ENCODE data around the gene PLA2G4E. TPM values are rescaled to one million over a fixed set of nuclear protein-coding genes. Genes with fewer than 3 reads are reported as not detected.

Gene PLA2G4E
- polyA plus RNA-seq (2013, experiment 1 of 2), result not detected
- not detected for polyA plus RNA-seq (2013, experiment 2 of 2)

DNA sequence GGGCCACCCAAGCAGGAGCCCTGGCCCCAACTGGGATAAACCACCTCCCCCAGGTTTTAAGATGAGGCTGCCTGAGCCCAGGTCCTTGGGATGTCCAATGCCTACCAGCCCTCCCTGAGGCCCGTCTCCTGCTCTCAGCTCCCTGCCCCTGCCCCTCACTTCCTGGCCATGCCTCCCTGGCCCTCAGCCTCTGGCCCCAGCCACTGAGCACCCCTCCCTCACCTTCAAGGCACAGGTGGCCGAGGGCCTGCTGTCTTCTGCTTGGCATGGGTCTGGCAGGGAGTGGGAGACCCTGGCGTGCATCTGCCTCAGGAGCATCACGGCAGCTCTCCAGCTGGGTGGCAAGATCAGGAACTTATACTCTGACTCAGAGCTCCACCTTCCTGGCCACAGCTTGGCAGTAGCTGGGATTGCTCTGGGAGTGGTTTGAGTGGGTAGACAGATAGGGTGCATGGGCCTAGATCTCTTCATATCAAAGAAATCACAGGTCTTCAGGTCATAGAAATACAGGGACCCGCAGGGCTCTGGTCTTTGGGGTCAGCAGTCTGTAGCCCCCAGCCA, at the start of gene PLA2G4E:
Gene PLA2G4E (minus strand): TSS at position 330 of the 561 bp plus-strand sequence. CDS start 12 bp downstream, at position 318.
- 81% methylated on average over 5 of the region's 5 CpGs for WGBS
- Histone ChIP-seq H3K18ac (ENCODE audit: low read depth in 1 of 2, low read length in 2 of 2) (no peak within 1 kb of the TSS), H3K4ac (ENCODE audit: low read depth in 1 of 2, low read length in 2 of 2) (no peak within 1 kb of the TSS), H2BK15ac (ENCODE audit: low read depth, poor library complexity, severe bottlenecking) (no peak within 1 kb of the TSS), H3K9ac (ENCODE audit: low read length) (no peak within 1 kb of the TSS), H2BK120ac (ENCODE audit: low read depth, low read length) (no peak within 1 kb of the TSS), H4K8ac (ENCODE audit: low read length) (no peak within 1 kb of the TSS), H3K4me1 (ENCODE audit: control insufficient read depth, insufficient read depth, low read depth, low read length) (no peaks in the 10 kb centered on the region), H2AFZ (ENCODE audit: low read depth, low read length) (no peak within 1 kb of the TSS), H3K9me3 (ENCODE audit: control insufficient read depth, low read length) (peaks cover 11% of the 10 kb centered on the region), H3K27ac (ENCODE audit: low read length, poor library complexity, severe bottlenecking) (no peak within 1 kb of the TSS), H3K27me3 (ENCODE audit: control insufficient read depth in 1 of 2, insufficient read depth in 1 of 2, low read length in 2 of 2) (peaks cover 42 to 55% of the 10 kb centered on the region in 2 experiments), H4K91ac (ENCODE audit: low read length) (no peak within 1 kb of the TSS), H3K23ac (ENCODE audit: low read length in 2 of 2) (no peak within 1 kb of the TSS), H3K4me2 (ENCODE audit: low read length, poor library complexity, severe bottlenecking) (no peak within 1 kb of the TSS), H2BK12ac (ENCODE audit: low read length in 2 of 2) (no peak within 1 kb of the TSS), H2AK5ac (ENCODE audit: low read length, severe bottlenecking) (no peak within 1 kb of the TSS), H3K14ac (ENCODE audit: low read length in 2 of 2) (no peak within 1 kb of the TSS), H3K79me1 (replicated peaks; ENCODE audit: low read length, poor library complexity, severe bottlenecking) (no peaks in the 10 kb centered on the region), H3K4me3 (ENCODE audit: insufficient read depth in 1 of 2, low read depth in 1 of 2, low read length in 2 of 2) (no peak within 1 kb of the TSS), H2BK5ac (ENCODE audit: low read depth, low read length, poor library complexity, severe bottlenecking) (no peak within 1 kb of the TSS), H3K36me3 (ENCODE audit: control insufficient read depth in 1 of 2, insufficient read depth in 2 of 2, low read depth in 1 of 2, low read length in 2 of 2) (no peaks in the 10 kb centered on the region)
- no peak for DNase-seq

GRCh38 chr15:42070279-42070975, 49.6 kb upstream of the PLA2G4E start:
- H3K9me3 ChIP-seq (ENCODE audit: control insufficient read depth, low read length), result peaks cover 9% of the 10 kb centered on the region
- H3K36me3 ChIP-seq (ENCODE audit: control insufficient read depth in 1 of 2, insufficient read depth in 2 of 2, low read depth in 1 of 2, low read length in 2 of 2), result no peaks in the 10 kb centered on the region
- no peak overlapping the region for H2BK15ac ChIP-seq (ENCODE audit: low read depth, poor library complexity, severe bottlenecking)
- no peak overlapping the region for H3K4me2 ChIP-seq (ENCODE audit: low read length, poor library complexity, severe bottlenecking)
- no peak overlapping the region for H2BK12ac ChIP-seq (ENCODE audit: low read length in 2 of 2)
- 79% methylated on average over 8 of the region's 16 CpGs for WGBS
- no peak overlapping the region for H2AK5ac ChIP-seq (ENCODE audit: low read length, severe bottlenecking)
- no peak overlapping the region for H2BK120ac ChIP-seq (ENCODE audit: low read depth, low read length)
- no peaks in the 10 kb centered on the region for H3K4me1 ChIP-seq (ENCODE audit: control insufficient read depth, insufficient read depth, low read depth, low read length)
- H4K91ac ChIP-seq (ENCODE audit: low read length), result no peak overlapping the region
- H3K27ac ChIP-seq (ENCODE audit: low read length, poor library complexity, severe bottlenecking), result no peak overlapping the region
- no peak overlapping the region for H3K4ac ChIP-seq (ENCODE audit: low read depth in 1 of 2, low read length in 2 of 2)
- peaks cover 34 to 51% of the 10 kb centered on the region in 2 experiments for H3K27me3 ChIP-seq (ENCODE audit: control insufficient read depth in 1 of 2, insufficient read depth in 1 of 2, low read length in 2 of 2)
- H3K23ac ChIP-seq (ENCODE audit: low read length in 2 of 2), result no peak overlapping the region
- H4K8ac ChIP-seq (ENCODE audit: low read length), result no peak overlapping the region
- H2BK5ac ChIP-seq (ENCODE audit: low read depth, low read length, poor library complexity, severe bottlenecking), result no peak overlapping the region
- no peak overlapping the region for H3K9ac ChIP-seq (ENCODE audit: low read length)
- no peak overlapping the region for H3K4me3 ChIP-seq (ENCODE audit: insufficient read depth in 1 of 2, low read depth in 1 of 2, low read length in 2 of 2)
- H2AFZ ChIP-seq (ENCODE audit: low read depth, low read length), result no peak overlapping the region
- H3K18ac ChIP-seq (ENCODE audit: low read depth in 1 of 2, low read length in 2 of 2), result no peak overlapping the region
- no peak overlapping the region for H3K14ac ChIP-seq (ENCODE audit: low read length in 2 of 2)
- no peaks in the 10 kb centered on the region for H3K79me1 ChIP-seq (replicated peaks; ENCODE audit: low read length, poor library complexity, severe bottlenecking)
- no peak for DNase-seq

- H3K9ac ChIP-seq (ENCODE audit: low read length), result no peak overlapping the region
- no peak overlapping the region for H3K14ac ChIP-seq (ENCODE audit: low read length in 2 of 2)
- no peak overlapping the region for H2BK5ac ChIP-seq (ENCODE audit: low read depth, low read length, poor library complexity, severe bottlenecking)
- H3K27ac ChIP-seq (ENCODE audit: low read length, poor library complexity, severe bottlenecking), result no peak overlapping the region
- DNase-seq, result no peak
- H3K36me3 ChIP-seq (ENCODE audit: control insufficient read depth in 1 of 2, insufficient read depth in 2 of 2, low read depth in 1 of 2, low read length in 2 of 2), result no peaks in the 10 kb centered on the region
- H2AFZ ChIP-seq (ENCODE audit: low read depth, low read length), result no peak overlapping the region
- no peak overlapping the region for H2AK5ac ChIP-seq (ENCODE audit: low read length, severe bottlenecking)
- H2BK15ac ChIP-seq (ENCODE audit: low read depth, poor library complexity, severe bottlenecking), result no peak overlapping the region
- no peak overlapping the region for H4K8ac ChIP-seq (ENCODE audit: low read length)
- no peaks in the 10 kb centered on the region for H3K4me1 ChIP-seq (ENCODE audit: control insufficient read depth, insufficient read depth, low read depth, low read length)
- H3K4me3 ChIP-seq (ENCODE audit: insufficient read depth in 1 of 2, low read depth in 1 of 2, low read length in 2 of 2), result no peak overlapping the region
- no peak overlapping the region for H3K4me2 ChIP-seq (ENCODE audit: low read length, poor library complexity, severe bottlenecking)
- H3K4ac ChIP-seq (ENCODE audit: low read depth in 1 of 2, low read length in 2 of 2), result no peak overlapping the region
- H4K91ac ChIP-seq (ENCODE audit: low read length), result no peak overlapping the region
- H3K18ac ChIP-seq (ENCODE audit: low read depth in 1 of 2, low read length in 2 of 2), result no peak overlapping the region
- no peak overlapping the region for H2BK12ac ChIP-seq (ENCODE audit: low read length in 2 of 2)
- H3K27me3 ChIP-seq (ENCODE audit: control insufficient read depth in 1 of 2, insufficient read depth in 1 of 2, low read length in 2 of 2), result peaks cover 37 to 58% of the 10 kb centered on the region in 2 experiments
- H3K23ac ChIP-seq (ENCODE audit: low read length in 2 of 2), result no peak overlapping the region
- 82% methylated on average over 17 of the region's 17 CpGs for WGBS
- H3K9me3 ChIP-seq (ENCODE audit: control insufficient read depth, low read length), result peaks cover 9% of the 10 kb centered on the region
- H2BK120ac ChIP-seq (ENCODE audit: low read depth, low read length), result no peak overlapping the region
- no peaks in the 10 kb centered on the region for H3K79me1 ChIP-seq (replicated peaks; ENCODE audit: low read length, poor library complexity, severe bottlenecking)
Measured at GRCh38 chr15:42069496-42070278, 48.8 kb upstream of the PLA2G4E start.

DNA sequence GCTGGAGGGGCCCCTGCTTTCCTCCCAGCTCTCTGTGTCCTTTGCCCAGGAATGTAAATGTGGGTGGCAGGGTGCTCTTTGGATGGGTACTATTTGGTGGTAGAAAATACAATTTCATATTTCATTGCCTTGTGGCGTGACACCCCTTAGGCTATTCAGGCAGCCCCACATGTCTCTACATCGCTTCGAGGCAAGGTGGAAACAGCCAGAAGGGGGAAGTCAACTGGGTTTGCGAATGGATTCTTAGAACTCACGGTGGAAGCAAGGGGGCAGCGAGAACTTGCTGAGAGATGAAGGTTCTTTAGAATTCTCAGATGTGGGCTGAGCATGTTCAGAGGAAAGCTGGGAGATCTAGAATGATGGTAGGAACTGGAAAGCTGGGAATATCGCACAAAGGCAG, 48.2 kb upstream of the PLA2G4E start:
- peaks cover 34 to 61% of the 10 kb centered on the region in 2 experiments for H3K27me3 ChIP-seq (ENCODE audit: control insufficient read depth in 1 of 2, insufficient read depth in 1 of 2, low read length in 2 of 2)
- H3K4ac ChIP-seq (ENCODE audit: low read depth in 1 of 2, low read length in 2 of 2), result no peak overlapping the region
- H3K23ac ChIP-seq (ENCODE audit: low read length in 2 of 2), result no peak overlapping the region
- H3K79me1 ChIP-seq (replicated peaks; ENCODE audit: low read length, poor library complexity, severe bottlenecking), result no peaks in the 10 kb centered on the region
- DNase-seq, result no peak
- 76% methylated on average over 7 of the region's 7 CpGs for WGBS
- no peak overlapping the region for H3K4me3 ChIP-seq (ENCODE audit: insufficient read depth in 1 of 2, low read depth in 1 of 2, low read length in 2 of 2)
- no peak overlapping the region for H2AFZ ChIP-seq (ENCODE audit: low read depth, low read length)
- no peak overlapping the region for H2BK120ac ChIP-seq (ENCODE audit: low read depth, low read length)
- H3K36me3 ChIP-seq (ENCODE audit: control insufficient read depth in 1 of 2, insufficient read depth in 2 of 2, low read depth in 1 of 2, low read length in 2 of 2), result no peaks in the 10 kb centered on the region
- no peak overlapping the region for H4K8ac ChIP-seq (ENCODE audit: low read length)
- no peak overlapping the region for H3K9ac ChIP-seq (ENCODE audit: low read length)
- H2BK15ac ChIP-seq (ENCODE audit: low read depth, poor library complexity, severe bottlenecking), result no peak overlapping the region
- H3K9me3 ChIP-seq (ENCODE audit: control insufficient read depth, low read length), result peaks cover 9% of the 10 kb centered on the region
- H4K91ac ChIP-seq (ENCODE audit: low read length), result no peak overlapping the region
- H2AK5ac ChIP-seq (ENCODE audit: low read length, severe bottlenecking), result no peak overlapping the region
- H3K14ac ChIP-seq (ENCODE audit: low read length in 2 of 2), result no peak overlapping the region
- H2BK5ac ChIP-seq (ENCODE audit: low read depth, low read length, poor library complexity, severe bottlenecking), result no peak overlapping the region
- H3K4me2 ChIP-seq (ENCODE audit: low read length, poor library complexity, severe bottlenecking), result no peak overlapping the region
- no peak overlapping the region for H2BK12ac ChIP-seq (ENCODE audit: low read length in 2 of 2)
- no peak overlapping the region for H3K18ac ChIP-seq (ENCODE audit: low read depth in 1 of 2, low read length in 2 of 2)
- H3K4me1 ChIP-seq (ENCODE audit: control insufficient read depth, insufficient read depth, low read depth, low read length), result no peaks in the 10 kb centered on the region
- H3K27ac ChIP-seq (ENCODE audit: low read length, poor library complexity, severe bottlenecking), result no peak overlapping the region

All from mesenchymal stem cell (in vitro differentiated cells and primary cell).